Central memory CD8-positive, alpha-beta T cell (primary cell): ENCODE measurements around the gene LY9.
"Not testable (repeated sequence)": the region's sequence is repeated elsewhere in the genome, so short reads cannot be mapped to it uniquely, and the experiment has no call there.

ENCODE experiments used
- ATAC-seq: fragments of 150-1000 bp; cut with Tn5 transposase; replicated peaks from 2 replicates; pipeline ENCODE4 v1.10.0; 2022; ENCODE audit warnings: mild to moderate bottlenecking, moderate FRiP score, moderate number of reproducible peaks; ENCODE audit not compliant: poor library complexity, severe bottlenecking; ENCODE audit errors: extremely low read depth
- DNase-seq, 2 donors: peaks; one replicate each; pipeline ENCODE4 v3.0.0; 2021; ENCODE audit warnings: low spot score in 2 of 2
- H3K27ac Mint-ChIP-seq: one replicate; pipeline ENCODE4 v1.8.0; 2022; ENCODE audit warnings: low read depth, mild to moderate bottlenecking, moderate library complexity, mixed read lengths
- H3K27me3 Mint-ChIP-seq: one replicate; pipeline ENCODE4 v1.8.0; 2022; ENCODE audit warnings: mixed read lengths
- H3K36me3 Mint-ChIP-seq: one replicate; pipeline ENCODE4 v1.8.0; 2022; ENCODE audit warnings: mild to moderate bottlenecking, moderate library complexity, mixed read lengths; ENCODE audit not compliant: insufficient read depth
- H3K4me1 Mint-ChIP-seq: one replicate; pipeline ENCODE4 v1.8.0; 2022; ENCODE audit warnings: mixed read lengths
- H3K4me3 Mint-ChIP-seq: one replicate; pipeline ENCODE4 v1.8.0; 2022; ENCODE audit warnings: mild to moderate bottlenecking, moderate library complexity, mixed read lengths
- H3K9me3 Mint-ChIP-seq: one replicate; pipeline ENCODE4 v1.8.0; 2022; ENCODE audit warnings: mixed read lengths

The LY9 gene

DNA sequence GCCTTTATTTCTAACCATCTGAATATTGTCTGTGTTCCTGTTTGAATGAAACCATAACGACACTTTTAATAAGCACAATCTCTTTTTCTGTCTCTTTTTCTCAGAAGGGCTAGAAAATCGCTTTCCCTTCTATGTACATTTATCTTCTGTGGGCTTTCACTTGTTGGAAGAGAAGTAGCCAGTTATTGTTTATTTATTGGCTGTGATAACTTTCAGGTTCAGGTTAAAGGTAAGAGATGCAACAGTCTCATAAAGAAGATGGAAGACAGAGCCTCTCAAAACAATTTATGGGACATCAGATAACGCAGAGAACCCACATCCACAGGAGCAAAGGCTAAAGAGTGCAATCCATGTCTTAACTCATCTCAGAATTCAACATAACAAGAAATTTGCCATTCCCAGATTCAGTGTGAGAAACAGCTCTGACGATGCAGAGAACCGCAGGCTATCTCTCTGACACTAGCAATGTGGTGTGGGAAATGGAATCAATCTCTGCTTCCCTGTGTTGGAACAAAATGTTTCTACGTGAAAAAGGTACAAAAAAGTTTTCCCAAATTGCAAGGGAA, 70.8 kb downstream of the LY9 start:
- no peaks in the 10 kb centered on the region for H3K9me3 Mint-ChIP-seq
- DNase-seq (no peak), ATAC-seq (no peak)
- no peak overlapping the region for H3K27ac Mint-ChIP-seq
- no peak overlapping the region for H3K4me3 Mint-ChIP-seq
- no peaks in the 10 kb centered on the region for H3K27me3 Mint-ChIP-seq
- H3K36me3 Mint-ChIP-seq, result peaks cover 4% of the 10 kb centered on the region
- H3K4me1 Mint-ChIP-seq, result peaks cover 30% of the 10 kb centered on the region

DNA sequence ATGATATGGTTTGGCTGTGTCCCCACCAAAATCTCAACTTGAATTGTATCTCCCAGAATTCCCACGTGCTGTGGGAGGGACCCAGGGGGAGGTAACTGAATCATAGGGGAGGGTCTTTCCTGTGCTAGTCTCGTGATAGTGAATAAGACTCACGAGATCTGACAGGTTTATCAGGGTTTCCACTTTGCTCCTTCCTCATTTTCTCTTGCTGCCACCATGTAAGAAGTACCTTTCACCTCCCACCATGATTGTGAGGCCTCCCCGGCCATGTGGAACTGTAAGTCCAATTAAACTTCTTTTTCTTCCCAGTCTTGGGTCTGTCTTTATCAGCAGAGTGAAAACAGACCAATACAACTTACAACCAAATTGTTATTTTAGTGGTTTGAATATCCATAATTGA, 71.7 kb downstream of the LY9 start:
- ATAC-seq, H3K27me3 Mint-ChIP-seq, DNase-seq, H3K9me3 Mint-ChIP-seq, H3K27ac Mint-ChIP-seq, H3K4me3 Mint-ChIP-seq, H3K36me3 Mint-ChIP-seq: not testable (repeated sequence)
- H3K4me1 Mint-ChIP-seq, result peaks cover 21% of the 10 kb centered on the region

DNA sequence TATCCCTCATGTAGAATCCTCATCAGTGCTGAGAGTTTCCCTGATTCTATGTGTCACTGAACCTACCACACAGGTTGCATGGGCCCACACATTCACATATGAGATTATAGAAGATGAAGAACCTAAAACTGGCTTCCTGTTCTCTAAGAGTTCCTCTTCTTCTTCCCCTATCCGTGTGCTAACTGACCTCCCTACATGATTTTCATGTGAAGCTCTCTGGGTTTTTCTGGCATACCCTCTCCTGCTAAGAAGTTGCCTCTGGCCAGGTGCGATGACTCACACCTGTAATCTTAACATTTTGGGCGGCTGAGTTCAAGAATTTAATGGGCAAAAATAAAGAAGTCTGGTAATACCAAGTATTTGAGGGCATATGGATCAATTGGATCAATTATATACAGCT, 72.2 kb downstream of the LY9 start:
- Mint-ChIP-seq H3K27me3 (no peaks in the 10 kb centered on the region), H3K4me3 (no peak overlapping the region), H3K36me3 (no peaks in the 10 kb centered on the region), H3K27ac (no peak overlapping the region), H3K4me1 (peaks cover 16% of the 10 kb centered on the region), H3K9me3 (no peaks in the 10 kb centered on the region)
- DNase-seq (no peak), ATAC-seq (no peak)

DNA sequence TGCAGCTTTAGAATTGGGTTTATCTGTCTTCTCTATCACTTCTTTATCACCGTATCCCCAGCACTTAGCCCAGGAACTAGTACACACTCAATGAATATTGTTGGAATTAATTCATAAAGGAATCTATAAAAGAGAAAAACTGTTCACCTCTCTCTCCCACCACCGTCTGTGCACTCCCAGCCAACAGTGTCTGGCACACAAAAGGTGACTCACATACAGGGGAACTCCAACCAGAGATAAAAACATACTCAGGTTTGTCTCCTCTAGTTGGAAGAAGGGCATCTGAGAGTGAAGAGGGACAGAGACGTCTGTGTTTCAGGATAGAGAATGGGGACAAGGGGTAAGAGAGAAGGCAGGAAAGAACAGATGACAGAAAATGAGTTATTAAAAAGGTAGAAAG, 79.0 kb downstream of the LY9 start:
- ATAC-seq (no peak), DNase-seq (no peak)
- peaks cover 3% of the 10 kb centered on the region for H3K36me3 Mint-ChIP-seq
- peaks cover 19% of the 10 kb centered on the region for H3K4me1 Mint-ChIP-seq
- H3K9me3 Mint-ChIP-seq, result no peaks in the 10 kb centered on the region
- no peak overlapping the region for H3K4me3 Mint-ChIP-seq
- H3K27ac Mint-ChIP-seq, result no peak overlapping the region
- H3K27me3 Mint-ChIP-seq, result no peaks in the 10 kb centered on the region

DNA sequence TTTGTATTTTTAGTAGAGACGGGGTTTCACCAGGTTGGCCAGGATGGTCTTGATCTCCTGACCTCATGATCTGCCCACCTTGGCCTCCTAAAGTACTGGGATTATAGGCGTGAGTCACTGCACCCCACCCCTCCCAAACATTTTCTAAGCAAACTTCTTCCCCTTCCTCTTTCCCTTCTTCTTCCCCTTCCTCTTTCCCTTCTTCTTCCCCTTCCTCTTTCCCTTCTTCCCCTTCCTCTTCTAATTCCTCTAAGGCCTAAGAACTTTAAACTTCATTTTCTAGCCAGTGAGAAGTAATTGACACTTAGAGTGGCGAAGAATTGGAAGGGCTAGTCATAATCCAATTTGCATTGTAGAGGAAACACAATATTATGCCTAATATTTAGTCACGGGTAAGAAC, 79.6 kb downstream of the LY9 start:
- not testable (repeated sequence) for ATAC-seq, H3K4me3 Mint-ChIP-seq, DNase-seq, H3K27me3 Mint-ChIP-seq, H3K27ac Mint-ChIP-seq, H3K36me3 Mint-ChIP-seq, H3K9me3 Mint-ChIP-seq
- H3K4me1 Mint-ChIP-seq, result peaks cover 19% of the 10 kb centered on the region

DNA sequence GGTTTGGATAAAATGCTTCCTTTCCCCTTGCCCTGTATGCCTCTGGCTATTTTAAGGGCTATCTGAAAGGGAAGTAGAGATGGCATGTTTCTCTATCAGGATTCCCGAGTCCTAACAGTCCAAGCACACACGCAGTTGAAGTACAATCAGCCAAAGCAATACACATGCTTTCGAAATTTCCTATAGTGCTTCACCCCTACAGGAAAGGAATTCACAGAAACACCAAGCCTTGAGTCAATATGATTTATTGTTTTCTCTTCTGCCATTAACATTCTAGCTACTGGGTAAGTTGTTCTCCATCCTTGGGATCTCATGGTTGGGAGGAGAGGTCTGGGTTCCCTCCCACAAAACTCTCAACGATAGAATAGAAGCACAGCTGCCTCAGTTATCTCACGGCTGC, 80.3 kb downstream of the LY9 start:
- no peak for ATAC-seq
- Mint-ChIP-seq H3K27ac (no peak overlapping the region), H3K27me3 (no peaks in the 10 kb centered on the region), H3K4me3 (no peak overlapping the region), H3K36me3 (peaks cover 3% of the 10 kb centered on the region), H3K9me3 (no peaks in the 10 kb centered on the region), H3K4me1 (peaks cover 19% of the 10 kb centered on the region)
- DNase-seq, result no peak

DNA sequence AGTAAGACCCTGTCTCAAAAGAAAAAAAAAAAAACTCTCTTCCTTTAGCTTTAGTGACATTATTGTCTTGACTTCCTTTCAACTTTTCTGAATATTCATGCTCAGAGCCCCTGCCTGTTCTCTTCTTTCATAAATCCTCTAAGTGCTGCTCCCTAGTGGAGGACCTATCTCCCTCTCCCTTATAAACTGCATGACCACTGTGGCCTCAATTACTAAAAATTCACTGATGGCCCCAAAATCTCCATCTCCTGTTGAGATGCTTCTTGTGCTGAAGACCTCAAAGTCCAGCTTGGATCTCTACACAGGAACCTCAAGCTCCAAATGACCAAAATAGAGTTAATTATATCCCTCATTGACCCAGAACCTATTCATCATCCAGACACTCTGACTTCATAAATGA, 81.2 kb downstream of the LY9 start:
- Mint-ChIP-seq H3K4me1 (peaks cover 19% of the 10 kb centered on the region), H3K36me3 (peaks cover 3% of the 10 kb centered on the region), H3K9me3 (no peaks in the 10 kb centered on the region), H3K27ac (no peak overlapping the region), H3K4me3 (no peak overlapping the region), H3K27me3 (no peaks in the 10 kb centered on the region)
- DNase-seq, result no peak
- peak; percentile 67 for ATAC-seq
